Stimulated activated CD4-positive, alpha-beta T cell treated with anti-CD3 and anti-CD28 coated beads, Interleukin-1b, Interleukin-23, amount 100 ng/mL, for 24 hours (primary cell): ENCODE measurements around the gene VDAC1.

Experiments
- DNase-seq, 4 experiments: peaks; one replicate each; pipeline ENCODE4 v3.0.0-alpha.2; 2020; ENCODE audit warnings: low read depth in 4 of 4, low spot score in 1 of 4

Gene VDAC1

DNA sequence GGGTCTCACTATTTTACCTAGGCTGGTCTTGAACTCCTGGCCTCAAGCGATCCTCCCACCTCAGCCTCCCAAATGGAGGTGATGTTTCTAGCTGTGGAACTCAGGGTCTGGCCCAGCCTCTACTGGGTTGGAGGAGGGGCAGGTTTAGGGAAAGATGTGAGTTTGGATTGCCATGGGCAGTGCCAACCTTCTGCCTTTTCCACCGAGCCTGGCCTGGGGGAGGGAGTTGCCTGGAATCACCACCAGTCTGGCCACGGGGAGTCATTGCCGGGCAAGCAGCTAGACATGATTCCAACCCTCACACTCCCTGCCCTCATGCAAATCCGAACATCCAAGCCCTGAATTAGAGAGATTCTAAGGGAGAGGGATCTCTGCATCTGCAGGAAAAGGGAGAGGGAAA lies 21.0 kb upstream of the VDAC1 start:
- no peak for DNase-seq

GRCh38 chr5:134024811-134025210 lies 20.0 kb upstream of the VDAC1 start:
- no peak for DNase-seq

DNA sequence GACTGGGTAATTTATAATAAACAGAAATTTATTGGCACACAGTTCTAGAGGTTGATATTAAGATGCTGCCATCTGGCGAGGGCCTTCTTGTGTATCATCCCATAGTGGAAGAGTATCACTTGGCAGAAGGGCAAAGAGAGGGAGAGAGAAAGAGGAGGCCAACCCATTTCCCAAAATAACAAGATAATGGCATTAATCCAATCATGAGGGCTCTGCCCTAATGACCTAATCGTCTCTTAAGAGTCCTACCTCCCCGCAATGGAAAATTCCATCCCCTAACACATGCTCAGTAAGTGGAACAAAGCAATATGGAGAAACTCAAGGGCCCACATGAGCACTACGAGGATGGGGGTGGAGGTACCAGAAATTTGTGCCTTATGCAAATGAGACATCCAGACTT lies 17.6 kb upstream of the VDAC1 start:
- no peak for DNase-seq

- no peak for DNase-seq
These were observed 15.4 kb upstream of the VDAC1 start for GRCh38 chr5:134020188-134020587.

DNA sequence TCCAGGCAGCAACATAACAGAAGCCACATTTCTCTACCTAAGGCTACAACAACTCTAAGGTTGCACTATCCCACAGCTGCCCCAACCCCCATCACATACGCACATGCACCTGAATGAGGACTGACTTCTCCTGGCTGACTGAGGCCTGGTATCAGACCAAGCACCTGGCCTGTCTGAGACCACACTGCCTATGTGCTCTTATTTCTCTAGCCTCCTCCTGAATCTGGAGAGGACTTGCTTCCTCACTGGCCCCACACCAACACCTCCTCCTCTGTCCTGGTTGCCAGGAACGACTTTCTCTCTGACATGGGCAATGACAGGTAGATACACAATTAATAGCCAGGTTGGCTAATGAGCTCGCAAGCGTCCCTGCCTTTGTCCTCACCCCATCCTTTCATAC lies 14.9 kb upstream of the VDAC1 start:
- no peak for DNase-seq

- no peak for DNase-seq
These were observed 14.2 kb upstream of the VDAC1 start for GRCh38 chr5:134018986-134019316.

DNA sequence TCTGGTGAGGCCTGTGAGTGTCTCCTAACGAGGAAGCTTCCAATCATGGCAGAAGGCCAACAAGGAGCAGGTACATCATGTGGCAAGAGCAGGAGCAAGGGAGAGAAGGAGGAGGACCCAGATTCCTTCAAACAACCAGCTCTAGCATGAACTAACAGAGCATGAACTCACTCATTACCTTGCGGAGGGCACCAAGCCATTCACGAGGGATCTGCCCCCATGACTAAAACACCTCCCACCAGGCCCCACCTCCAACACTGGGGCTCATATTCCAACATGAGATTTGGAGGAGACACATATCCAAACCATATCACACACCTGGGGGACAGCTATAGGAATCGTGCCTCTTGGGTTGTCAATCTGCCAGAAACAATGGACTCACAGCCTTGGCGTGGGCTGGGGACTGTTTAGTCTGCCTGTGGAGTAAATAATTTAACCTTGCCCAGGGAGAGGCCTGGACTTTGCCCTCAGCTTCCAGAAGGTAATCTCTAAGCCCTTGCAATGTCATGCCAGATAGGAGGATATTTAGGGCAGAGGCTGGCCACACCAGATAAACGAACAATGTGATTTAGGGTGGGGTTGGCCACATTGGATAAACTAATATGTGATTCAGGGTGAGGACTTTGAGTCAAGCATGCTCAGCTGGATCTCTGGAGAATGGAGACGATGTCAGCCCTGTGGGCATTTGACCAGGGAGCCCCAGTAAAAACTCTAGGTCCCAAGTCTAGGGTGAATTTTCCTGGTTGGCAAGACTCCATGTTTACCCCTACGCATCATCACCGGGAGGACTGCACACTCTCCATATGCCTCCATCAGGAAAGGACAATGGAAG lies 13.6 kb upstream of the VDAC1 start:
- DNase-seq, result no peak

- no peak for DNase-seq
These were observed 3.5 kb upstream of the VDAC1 start for GRCh38 chr5:134008266-134008749.

DNA sequence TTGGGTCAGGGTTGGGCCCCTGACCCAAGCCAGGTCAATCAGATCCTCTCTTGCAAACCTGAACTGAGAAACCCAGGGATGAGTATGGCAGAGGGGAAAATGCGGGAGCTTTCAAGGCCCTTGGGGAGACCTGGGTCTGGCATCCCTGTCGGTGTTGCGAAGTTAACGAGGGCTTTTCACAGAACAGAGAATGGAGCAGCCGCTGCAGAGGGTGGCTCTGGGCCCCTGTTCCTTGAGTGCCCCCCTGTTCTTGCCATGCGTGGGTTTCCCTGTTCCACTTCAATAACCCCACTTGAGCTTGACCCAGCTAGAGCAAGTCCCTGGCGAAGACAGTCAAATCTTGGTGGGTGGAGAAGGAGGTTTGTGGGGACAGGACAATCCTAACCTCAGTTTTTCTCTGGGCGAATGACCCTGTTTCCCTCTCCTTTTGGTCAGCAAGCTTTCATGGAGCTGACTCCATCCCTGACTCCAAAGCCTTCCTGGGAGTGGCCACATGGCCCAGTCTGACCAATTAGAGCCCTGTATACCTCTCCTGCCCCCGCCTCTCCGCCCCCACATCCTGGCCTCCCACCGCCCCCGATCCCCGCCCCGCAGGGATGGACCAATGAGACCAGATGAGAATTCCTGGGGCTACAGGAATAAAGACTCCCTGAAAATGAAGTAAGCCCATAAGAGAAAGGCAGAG lies 2.9 kb upstream of the VDAC1 start:
- no peak for DNase-seq

DNA sequence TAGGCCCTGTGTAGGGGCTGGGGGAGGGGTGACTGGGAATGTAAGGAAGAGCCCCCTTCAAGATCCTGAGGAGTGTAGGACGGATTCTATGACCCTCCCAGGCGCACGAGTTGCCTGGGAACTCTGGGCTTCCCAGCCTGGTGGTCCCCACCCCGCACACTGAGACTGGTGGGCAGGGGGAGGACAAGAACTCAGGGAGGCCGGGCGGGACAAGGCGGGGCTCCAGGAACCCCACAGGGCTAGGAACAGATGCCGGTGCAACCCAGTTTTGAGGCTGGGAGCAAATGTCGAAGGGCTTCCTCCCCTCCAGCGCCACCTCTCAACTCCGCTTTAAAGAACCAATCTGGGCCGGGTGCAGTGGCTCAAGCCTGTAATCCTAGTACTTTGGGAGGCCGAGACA lies 1.3 kb upstream of the VDAC1 start:
- no peak for DNase-seq

DNA sequence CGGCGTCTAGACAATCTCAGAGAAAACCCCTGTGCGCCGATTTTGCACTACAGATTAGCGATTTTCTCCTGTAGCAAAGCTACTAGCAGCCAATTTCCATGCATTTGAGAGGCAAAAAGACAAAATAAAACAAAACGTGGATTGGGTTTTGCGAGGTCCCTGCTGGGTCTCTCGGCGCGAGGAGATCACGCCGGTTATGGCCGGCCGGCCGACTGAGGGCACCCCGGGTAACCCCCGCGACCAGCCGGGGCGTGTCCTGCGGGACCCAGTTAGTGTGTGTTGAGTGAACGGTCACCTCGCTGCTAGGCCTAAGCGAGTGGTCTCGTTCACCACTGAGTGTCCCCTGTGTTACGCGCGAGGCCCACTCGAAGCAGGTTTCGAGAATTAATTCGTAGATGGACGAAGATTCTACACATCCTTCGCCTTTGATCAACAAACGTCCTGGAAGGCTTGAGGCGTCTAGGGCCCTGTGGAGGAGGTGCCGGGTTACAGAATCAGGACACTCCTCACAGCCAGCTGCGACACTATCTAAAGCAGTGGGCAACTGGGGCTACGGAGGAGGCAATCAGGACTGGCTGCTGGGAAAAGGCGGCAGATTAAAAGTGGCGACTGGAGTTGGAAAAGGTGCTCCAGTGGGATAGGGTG lies 764 bp upstream of the VDAC1 start:
- no peak for DNase-seq

DNA sequence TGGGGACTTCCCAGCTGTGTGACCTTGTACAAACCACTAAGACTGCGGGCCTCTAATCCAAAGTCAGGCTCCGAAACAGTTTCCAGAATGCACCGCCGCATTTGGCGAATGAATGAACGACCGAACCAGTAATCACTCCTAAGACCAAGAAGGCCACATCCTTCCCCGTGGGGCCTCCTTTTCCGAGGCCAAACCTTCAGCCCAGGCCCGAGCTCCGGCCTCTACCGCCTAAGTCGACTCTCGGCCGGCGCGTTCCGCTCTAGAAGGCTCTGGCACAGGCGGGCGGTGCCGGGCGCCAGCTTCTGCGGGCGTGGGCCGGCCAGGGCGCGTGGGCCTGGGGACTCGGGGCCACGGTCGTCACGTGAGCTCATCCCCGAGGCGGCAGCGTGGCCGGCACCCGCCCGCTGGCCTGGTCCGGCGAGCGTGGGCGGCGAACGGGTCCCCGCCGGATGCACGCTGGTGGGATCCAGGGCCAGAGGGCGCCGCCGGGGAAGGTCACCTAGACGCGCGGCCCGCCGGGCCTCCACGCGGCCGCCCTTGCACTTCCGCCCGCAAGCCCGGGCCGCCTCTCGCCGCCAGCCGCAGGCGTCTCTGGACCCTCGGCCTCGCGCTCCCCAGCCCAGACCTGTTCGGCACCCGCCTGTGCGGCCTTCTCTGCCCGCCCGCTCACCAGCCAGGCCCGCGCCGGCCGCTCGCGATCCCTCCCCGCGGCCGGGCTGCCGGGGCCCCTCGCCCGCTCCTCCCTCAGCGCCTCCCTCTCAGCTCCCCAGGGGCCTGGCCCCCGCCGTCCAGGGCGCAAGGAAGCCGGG lies 754 bp downstream of the VDAC1 start:
- DNase-seq, result peak in 3 of 4 experiments; percentile 10 to 38 (median 14)

DNA sequence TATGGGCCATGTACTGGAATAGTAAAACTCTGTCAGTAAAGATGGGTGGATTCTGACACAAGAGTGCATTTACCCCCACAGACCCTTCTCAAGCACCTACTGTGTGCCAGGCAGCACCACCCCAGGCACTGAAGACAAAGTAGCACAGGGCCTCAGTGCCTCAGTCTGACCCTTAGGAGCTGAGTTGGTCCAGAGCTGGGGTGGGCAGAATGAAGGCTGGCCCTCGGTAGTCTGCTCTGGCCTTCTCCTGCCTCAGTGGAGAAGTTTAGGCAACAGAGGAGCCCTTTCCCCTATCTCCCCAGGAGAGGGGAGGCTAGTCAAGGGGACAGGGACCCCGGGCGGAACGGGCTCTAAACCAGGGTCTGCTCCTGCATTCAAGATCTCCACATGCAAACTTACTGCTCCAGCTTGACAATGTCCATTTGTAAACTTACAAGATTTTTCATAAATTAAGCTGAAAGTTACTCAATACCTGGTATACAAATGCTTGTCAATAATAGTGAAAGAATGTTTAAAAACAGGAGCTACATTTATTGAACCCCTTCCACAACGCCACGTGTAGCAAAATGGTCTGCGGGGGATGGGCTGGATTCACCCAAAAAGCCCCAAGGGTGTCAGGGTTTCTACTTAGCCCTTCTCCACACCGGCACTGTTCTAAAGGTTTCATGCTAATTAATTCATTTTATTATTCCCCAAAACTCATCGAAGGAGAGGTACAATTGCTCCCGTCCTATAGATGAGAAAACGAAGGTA lies 1.5 kb downstream of the VDAC1 start:
- peak in 3 of 4 experiments; percentile 22 to 33 (median 23) for DNase-seq

DNA sequence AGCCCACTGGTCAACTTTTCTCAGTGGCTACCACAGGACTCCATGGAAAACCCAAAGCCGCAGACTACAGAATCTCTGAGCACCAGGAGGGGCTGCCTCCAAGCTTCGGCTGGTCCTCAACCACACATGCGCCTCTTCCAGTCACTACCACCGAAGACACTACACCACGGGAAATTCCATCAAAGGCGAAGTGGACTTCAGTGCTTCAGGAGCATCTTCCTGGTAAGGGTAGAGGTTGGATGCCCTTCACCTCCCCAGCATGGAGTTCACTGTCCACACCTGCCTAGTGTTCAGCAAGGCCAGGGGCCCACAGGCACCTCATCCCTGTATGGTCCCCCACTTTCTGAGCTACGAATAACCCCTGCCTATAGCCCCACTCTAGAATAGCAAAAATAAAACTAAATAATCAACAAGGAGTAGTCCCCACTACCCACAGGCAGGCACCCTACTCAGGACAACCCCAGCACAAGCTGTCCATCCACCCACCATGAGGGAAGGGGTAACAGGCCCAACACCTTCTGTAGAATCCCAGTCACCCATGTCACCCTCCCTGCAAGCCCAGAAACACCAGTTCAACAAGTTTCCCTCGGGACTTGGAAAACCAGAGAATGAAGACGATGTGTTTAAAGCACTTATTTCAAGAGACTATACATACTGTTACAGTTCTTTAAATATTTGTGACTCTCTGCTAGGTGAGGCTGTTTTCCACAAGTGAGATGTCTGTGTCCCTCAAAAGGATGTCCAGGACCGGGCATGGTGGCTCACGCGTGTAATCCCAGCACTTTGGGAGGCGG lies 2.6 kb downstream of the VDAC1 start:
- no peak for DNase-seq

DNA sequence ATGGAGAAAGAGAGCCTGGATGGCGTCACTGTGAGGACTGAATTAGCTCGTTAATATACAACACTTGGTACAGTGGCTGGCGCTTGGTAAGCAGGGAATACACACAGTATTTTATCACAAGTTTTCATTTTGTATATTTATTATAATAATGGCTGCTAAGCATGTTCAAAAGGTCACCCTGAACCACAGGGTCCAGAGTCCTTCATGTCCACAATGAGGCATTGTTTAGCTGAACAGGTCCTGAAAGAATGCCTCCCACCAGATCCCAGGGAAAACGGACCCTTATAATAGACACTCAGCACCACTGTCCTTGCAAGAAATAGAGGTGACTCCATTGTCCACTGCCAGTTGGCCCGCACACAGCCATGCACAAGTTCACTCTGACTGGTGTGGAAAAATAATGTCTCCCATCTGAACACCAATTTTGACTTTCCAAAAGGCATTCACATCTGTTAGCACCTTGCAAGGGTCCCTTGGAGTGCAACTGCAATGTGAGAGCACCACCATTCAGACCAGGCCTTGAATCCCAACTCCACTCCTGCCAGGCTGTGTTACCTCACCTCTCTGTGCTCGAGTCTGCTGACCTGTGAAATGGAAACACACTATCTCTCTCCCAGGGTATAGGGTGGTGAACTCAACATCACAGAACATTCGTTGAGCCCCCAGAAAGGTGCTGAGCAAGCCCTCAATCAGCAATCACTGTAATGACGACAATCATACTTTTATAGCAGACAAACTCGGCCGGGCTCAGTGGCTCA lies 3.9 kb downstream of the VDAC1 start:
- no peak for DNase-seq

DNA sequence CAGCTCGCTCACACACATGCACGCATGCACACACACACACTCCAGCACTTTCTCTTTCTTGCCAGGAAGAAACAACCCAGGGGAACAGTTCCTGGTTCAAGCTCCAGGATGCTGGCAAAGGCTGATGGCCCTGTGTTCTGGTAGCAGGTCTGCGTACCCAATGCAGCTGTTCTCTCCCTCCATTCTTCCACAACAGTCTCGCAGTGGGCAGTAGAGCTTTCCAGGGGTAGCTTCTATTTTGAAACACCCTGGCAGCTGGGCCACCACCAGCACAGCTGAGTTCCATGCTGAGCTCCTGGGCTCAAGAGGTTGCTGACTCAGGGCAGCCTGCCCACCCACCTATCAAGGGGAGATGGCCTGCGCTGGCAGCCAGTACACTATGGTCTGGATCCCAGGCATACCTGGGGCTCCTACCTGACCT lies 4.7 kb downstream of the VDAC1 start:
- no peak for DNase-seq

GRCh38 chr5:133998807-133999206 lies 6.0 kb downstream of the VDAC1 start:
- no peak for DNase-seq

- no peak for DNase-seq
These were observed 6.7 kb downstream of the VDAC1 start for GRCh38 chr5:133998042-133998441.

DNA sequence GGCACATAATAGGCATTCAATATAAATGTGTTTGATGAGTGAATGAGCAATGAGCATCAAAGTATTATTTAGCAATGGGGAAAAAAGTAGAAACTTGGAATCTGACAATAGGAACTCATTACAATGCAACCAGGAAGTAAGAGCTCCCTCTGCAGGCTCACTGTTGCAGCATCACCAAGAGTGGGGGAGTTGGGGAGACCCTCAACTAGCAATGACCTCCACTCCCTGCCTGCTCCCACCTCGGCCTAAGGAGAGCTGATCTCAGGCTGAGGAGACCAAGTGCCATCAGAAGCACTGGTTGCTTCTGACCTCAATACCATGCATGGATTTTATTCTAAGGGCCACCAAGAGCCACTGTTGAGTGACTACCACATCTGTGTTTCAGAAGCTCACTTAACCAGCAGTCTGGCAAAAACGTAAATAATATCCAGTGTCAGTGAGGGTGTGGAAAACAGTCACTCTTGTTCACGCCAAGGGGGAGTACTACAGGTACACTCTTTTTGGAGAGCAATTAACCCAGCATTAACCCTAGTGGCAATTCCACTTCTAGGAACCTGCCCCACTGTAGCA lies 8.0 kb downstream of the VDAC1 start:
- no peak for DNase-seq
